Measurements from ENCODE around the gene TMEM120B. TPM values are rescaled to one million over a fixed set of nuclear protein-coding genes. Genes with fewer than 3 reads are reported as not detected.
A peak's percentile ranks its signal among the peaks of the same experiment; 100 is the strongest.

The TMEM120B gene
- total and polyA plus RNA-seq, 2 of the 13 experiments (the other 11 are each of a cell fraction or from before 2014, with no cell fraction given) = 7.1 to 12.9 TPM

GRCh38 chr12:121795034-121795968 is 82.7 kb downstream of the TMEM120B start (continued):
- TF ChIP-seq E2F1 (CRISPR knock-in tag; IDR thresholded peaks at IDR 0.05) (no peak), NR3C1 (CRISPR knock-in tag; IDR thresholded peaks at IDR 0.05) (no peak), REL (CRISPR knock-in tag; conservative IDR thresholded peaks at IDR 0.05) (no peak), ARID5B (CRISPR knock-in tag; IDR thresholded peaks at IDR 0.05) (peak; percentile 24; the same call in 1 of the 2 replicates), ZNF142 (CRISPR knock-in tag; IDR thresholded peaks at IDR 0.05) (no peak), ZNF101 (CRISPR knock-in tag; IDR thresholded peaks at IDR 0.05; ENCODE audit: borderline replicate concordance, low read depth) (no peak), ZNF83 (CRISPR knock-in tag; IDR thresholded peaks at IDR 0.05; ENCODE audit: borderline replicate concordance) (no peak), HOXA7 (CRISPR knock-in tag; IDR thresholded peaks at IDR 0.05) (no peak), HOXD1 (CRISPR knock-in tag; IDR thresholded peaks at IDR 0.05) (no peak), MEF2D (CRISPR knock-in tag; IDR thresholded peaks at IDR 0.05) (no peak), ZNF761 (CRISPR knock-in tag; conservative IDR thresholded peaks at IDR 0.05) (no peak), ZNF562 (CRISPR knock-in tag; IDR thresholded peaks at IDR 0.05; ENCODE audit: borderline replicate concordance) (no peak), HBP1 (CRISPR knock-in tag; IDR thresholded peaks at IDR 0.05; ENCODE audit: low read depth) (no peak), PPARG (CRISPR knock-in tag; conservative IDR thresholded peaks at IDR 0.05) (no peak)
